T-helper 1 cell treated with Interleukin-12 subunit alpha and Interleukin-12 subunit beta and Interleukin-4 antibody, amounts not matched to agents 30 μg/mL and 1 μg/mL, for 36 hours (primary cell): ENCODE data around the gene ATF6.
"Not testable (repeated sequence)": the region's sequence is repeated elsewhere in the genome, so short reads cannot be mapped to it uniquely, and the experiment has no call there.

Experiments used
- H3K27ac Mint-ChIP-seq: one replicate; pipeline ENCODE4 v1.8.0; 2021; ENCODE audit warnings: mild to moderate bottlenecking, mixed read lengths
- H3K27me3 Mint-ChIP-seq: one replicate; pipeline ENCODE4 v1.8.0; 2021; ENCODE audit warnings: low read depth, mixed read lengths
- H3K36me3 Mint-ChIP-seq: one replicate; pipeline ENCODE4 v1.8.0; 2021; ENCODE audit warnings: low read depth, mixed read lengths
- H3K4me1 Mint-ChIP-seq: one replicate; pipeline ENCODE4 v1.8.0; 2021; ENCODE audit warnings: low read depth, mixed read lengths
- H3K4me3 Mint-ChIP-seq: one replicate; pipeline ENCODE4 v1.8.0; 2021; ENCODE audit warnings: mild to moderate bottlenecking, moderate library complexity, mixed read lengths
- H3K9me3 Mint-ChIP-seq: one replicate; pipeline ENCODE4 v1.8.0; 2021; ENCODE audit warnings: mixed read lengths

Gene ATF6

GRCh38 chr1:161766102-161766981 is at the start of gene ATF6:
Gene ATF6 (plus strand): TSS chr1:161766320. CDS start chr1:161766361, 41 bp downstream.
- Mint-ChIP-seq H3K4me1 (peaks cover 32% of the 10 kb centered on the region), H3K27me3 (no peaks in the 10 kb centered on the region), H3K9me3 (no peaks in the 10 kb centered on the region), H3K4me3 (peak within 1 kb of the TSS; percentile 99), H3K27ac (peak within 1 kb of the TSS; percentile 96), H3K36me3 (no peaks in the 10 kb centered on the region)

GRCh38 chr1:161718559-161719324 is 47.4 kb upstream of the ATF6 start:
- Mint-ChIP-seq H3K4me3 (no peak overlapping the region), H3K27ac (no peak overlapping the region), H3K36me3 (no peaks in the 10 kb centered on the region), H3K9me3 (no peaks in the 10 kb centered on the region), H3K4me1 (peaks cover 8% of the 10 kb centered on the region), H3K27me3 (peaks cover 78% of the 10 kb centered on the region)

GRCh38 chr1:161719325-161719611 is 46.9 kb upstream of the ATF6 start:
- H3K27me3 Mint-ChIP-seq, result peaks cover 81% of the 10 kb centered on the region
- no peak overlapping the region for H3K27ac Mint-ChIP-seq

GRCh38 chr1:161720422-161720821 is 45.7 kb upstream of the ATF6 start:
- peaks cover 84% of the 10 kb centered on the region for H3K27me3 Mint-ChIP-seq
- H3K27ac Mint-ChIP-seq, result no peak overlapping the region
- H3K4me3 Mint-ChIP-seq, result no peak overlapping the region
- no peaks in the 10 kb centered on the region for H3K36me3 Mint-ChIP-seq
- H3K4me1 Mint-ChIP-seq, result peaks cover 10% of the 10 kb centered on the region
- H3K9me3 Mint-ChIP-seq, result no peaks in the 10 kb centered on the region

More at GRCh38 chr1:161719325-161719611, 46.9 kb upstream of the ATF6 start:
- Mint-ChIP-seq H3K36me3 (no peaks in the 10 kb centered on the region), H3K9me3 (no peaks in the 10 kb centered on the region), H3K4me3 (no peak overlapping the region), H3K4me1 (peaks cover 10% of the 10 kb centered on the region)

GRCh38 chr1:161720956-161721737 is 45.0 kb upstream of the ATF6 start, which contains the start of gene FCRLB:
Gene FCRLB (plus strand): TSS chr1:161721544. CDS start chr1:161722673, 1,129 bp downstream.
- H3K27ac Mint-ChIP-seq, result no peak within 1 kb of the TSS
- H3K36me3 Mint-ChIP-seq, result no peaks in the 10 kb centered on the region
- peaks cover 15% of the 10 kb centered on the region for H3K4me1 Mint-ChIP-seq
- H3K9me3 Mint-ChIP-seq, result no peaks in the 10 kb centered on the region
- peaks cover 84% of the 10 kb centered on the region for H3K27me3 Mint-ChIP-seq
- no peak within 1 kb of the TSS for H3K4me3 Mint-ChIP-seq

GRCh38 chr1:161721738-161722343 is 44.3 kb upstream of the ATF6 start:
- Mint-ChIP-seq H3K4me1 (peaks cover 17% of the 10 kb centered on the region), H3K27ac (no peak overlapping the region), H3K4me3 (no peak overlapping the region), H3K36me3 (no peaks in the 10 kb centered on the region), H3K9me3 (no peaks in the 10 kb centered on the region), H3K27me3 (peaks cover 83% of the 10 kb centered on the region)

- no peak overlapping the region for H3K27ac Mint-ChIP-seq
- peaks cover 17% of the 10 kb centered on the region for H3K4me1 Mint-ChIP-seq
- H3K36me3 Mint-ChIP-seq, result no peaks in the 10 kb centered on the region
- no peaks in the 10 kb centered on the region for H3K9me3 Mint-ChIP-seq
- H3K4me3 Mint-ChIP-seq, result no peak overlapping the region
- peaks cover 78% of the 10 kb centered on the region for H3K27me3 Mint-ChIP-seq
Measured at GRCh38 chr1:161722406-161722805, 43.7 kb upstream of the ATF6 start.

GRCh38 chr1:161723459-161724141 is 42.5 kb upstream of the ATF6 start:
- Mint-ChIP-seq H3K4me3 (no peak overlapping the region), H3K27ac (no peak overlapping the region), H3K4me1 (peaks cover 24% of the 10 kb centered on the region), H3K27me3 (peaks cover 82% of the 10 kb centered on the region), H3K9me3 (no peaks in the 10 kb centered on the region), H3K36me3 (no peaks in the 10 kb centered on the region)

GRCh38 chr1:161725258-161725907 is 40.7 kb upstream of the ATF6 start:
- not testable (repeated sequence) for H3K27ac Mint-ChIP-seq, H3K36me3 Mint-ChIP-seq, H3K9me3 Mint-ChIP-seq
- Mint-ChIP-seq H3K27me3 (peaks cover 81% of the 10 kb centered on the region), H3K4me1 (peaks cover 32% of the 10 kb centered on the region), H3K4me3 (peak overlapping the region; percentile 87)

GRCh38 chr1:161725908-161726472 is 40.1 kb upstream of the ATF6 start:
- H3K36me3 Mint-ChIP-seq, result no peaks in the 10 kb centered on the region
- H3K27me3 Mint-ChIP-seq, result peaks cover 82% of the 10 kb centered on the region
- H3K27ac Mint-ChIP-seq, result peak overlapping the region; percentile 50
- peak overlapping the region; percentile 87 for H3K4me3 Mint-ChIP-seq
- peaks cover 35% of the 10 kb centered on the region for H3K4me1 Mint-ChIP-seq
- H3K9me3 Mint-ChIP-seq, result no peaks in the 10 kb centered on the region

GRCh38 chr1:161726473-161727255 is 39.5 kb upstream of the ATF6 start:
- Mint-ChIP-seq H3K36me3 (no peaks in the 10 kb centered on the region), H3K4me3 (peak overlapping the region; percentile 87), H3K27me3 (peaks cover 84% of the 10 kb centered on the region), H3K4me1 (peaks cover 35% of the 10 kb centered on the region), H3K27ac (peak overlapping the region; percentile 50), H3K9me3 (no peaks in the 10 kb centered on the region)

GRCh38 chr1:161727256-161727924 is 38.7 kb upstream of the ATF6 start:
- Mint-ChIP-seq H3K27me3 (peaks cover 84% of the 10 kb centered on the region), H3K27ac (peak overlapping the region; percentile 83)

More at GRCh38 chr1:161727256-161727924, 38.7 kb upstream of the ATF6 start:
- Mint-ChIP-seq H3K36me3 (no peaks in the 10 kb centered on the region), H3K4me1 (peaks cover 31% of the 10 kb centered on the region), H3K9me3 (no peaks in the 10 kb centered on the region), H3K4me3 (peak overlapping the region; percentile 87)
